MM.1S (cell line): ENCODE measurements around the gene NKIRAS2.

Experiments
- DNase-seq: peaks from one replicate; pipeline ENCODE4 v3.0.0-alpha.2; 2015
- H2AFZ ChIP-seq: fragments of 300-600 bp; sonication (generic); 2 replicates; pipeline ENCODE4 v1.6.0; 2016; ENCODE audit warnings: antibody characterized with exemption, low read length
- H3F3A ChIP-seq: fragments of 300-600 bp; sonication (generic); 2 replicates; pipeline ENCODE4 v1.6.1; 2016; ENCODE audit warnings: mild to moderate bottlenecking, antibody characterized with exemption, low read length, moderate library complexity, mixed read lengths; ENCODE audit not compliant: insufficient read depth
- H3K27ac ChIP-seq: fragments of 300-600 bp; sonication (generic); 2 replicates; pipeline ENCODE4 v1.5.1; 2016; ENCODE audit warnings: mild to moderate bottlenecking, low read length
- H3K27me3 ChIP-seq: fragments of 300-600 bp; sonication (generic); replicated peaks from 2 replicates; pipeline ENCODE4 v1.6.0; 2016; ENCODE audit warnings: low read length; ENCODE audit not compliant: insufficient read depth
- H3K36me3 ChIP-seq: fragments of 300-600 bp; sonication (generic); replicated peaks from 2 replicates; pipeline ENCODE4 v1.6.1; 2016; ENCODE audit warnings: mild to moderate bottlenecking, low read length, mixed read lengths; ENCODE audit not compliant: insufficient read depth
- H3K4me1 ChIP-seq: fragments of 300-600 bp; sonication (generic); 2 replicates; pipeline ENCODE4 v1.6.1; 2016; ENCODE audit warnings: low read length, mixed read lengths
- H3K4me2 ChIP-seq: fragments of 300-600 bp; sonication (generic); 2 replicates; pipeline ENCODE4 v1.6.0; 2016; ENCODE audit warnings: low read depth, low read length
- H3K4me3 ChIP-seq: fragments of 300-600 bp; sonication (generic); 2 replicates; pipeline ENCODE4 v1.5.1; 2016; ENCODE audit warnings: low read length, mixed read lengths
- H3K79me2 ChIP-seq: fragments of 300-600 bp; sonication (generic); 2 replicates; pipeline ENCODE4 v1.6.1; 2016; ENCODE audit warnings: mixed run types, low read length, mixed read lengths
- H3K9ac ChIP-seq: fragments of 300-600 bp; sonication (generic); 2 replicates; pipeline ENCODE4 v1.6.1; 2016; ENCODE audit warnings: low read length, mixed read lengths
- H3K9me2 ChIP-seq: fragments of 300-600 bp; sonication (generic); replicated peaks from 2 replicates; pipeline ENCODE4 v1.6.1; 2016; ENCODE audit warnings: mild to moderate bottlenecking, low read length, mixed read lengths; ENCODE audit not compliant: insufficient read depth
- H3K9me3 ChIP-seq: fragments of 300-600 bp; sonication (generic); replicated peaks from 2 replicates; pipeline ENCODE4 v1.6.1; 2016; ENCODE audit warnings: mild to moderate bottlenecking, low read length, mixed read lengths; ENCODE audit not compliant: insufficient read depth
- H4K20me1 ChIP-seq: fragments of 300-600 bp; sonication (generic); 2 replicates; pipeline ENCODE4 v1.6.1; 2016; ENCODE audit warnings: mild to moderate bottlenecking, low read length, moderate library complexity, mixed read lengths; ENCODE audit not compliant: insufficient read depth
- CTCF ChIP-seq: fragments of 300-600 bp; sonication (generic); IDR thresholded peaks from 2 replicates; pipeline ENCODE4 v1.5.1; 2016; ENCODE audit warnings: antibody characterized with exemption, low read length, mixed read lengths
- EZH2 ChIP-seq: fragments of 300-600 bp; sonication (generic); optimal IDR thresholded peaks from 2 replicates; pipeline ENCODE3; 2017; ENCODE audit warnings: low read depth, mild to moderate bottlenecking, antibody characterized with exemption, low read length, mixed read lengths
- EZH2phosphoT487 ChIP-seq: fragments of 300-600 bp; sonication (generic); IDR thresholded peaks from 2 replicates; pipeline ENCODE4 v1.6.1; 2018; ENCODE audit warnings: antibody characterized with exemption, low read length

NKIRAS2 gene

GRCh38 chr17:41977991-41978390, 41.9 kb upstream of the NKIRAS2 start:
- H3F3A ChIP-seq = peaks cover 24% of the 10 kb centered on the region
- peaks cover 36% of the 10 kb centered on the region for H3K79me2 ChIP-seq
- H3K4me2 ChIP-seq = peak overlapping the region; percentile 92; the same call in 1 of the 2 replicates
- H4K20me1 ChIP-seq = no peaks in the 10 kb centered on the region
- TF ChIP-seq EZH2 = no peak
- no peak for TF ChIP-seq CTCF
- no peak for TF ChIP-seq EZH2phosphoT487
- H3K9ac ChIP-seq = no peak overlapping the region
- H2AFZ ChIP-seq = no peak overlapping the region
- H3K27ac ChIP-seq = peak overlapping the region; percentile 81; the same call in 1 of the 2 replicates
- no peaks in the 10 kb centered on the region for H3K9me3 ChIP-seq
- H3K36me3 ChIP-seq = peaks cover 8% of the 10 kb centered on the region
- no peaks in the 10 kb centered on the region for H3K9me2 ChIP-seq
- H3K27me3 ChIP-seq = no peaks in the 10 kb centered on the region
- DNase-seq = no peak
- H3K4me1 ChIP-seq = peaks cover 27% of the 10 kb centered on the region
- H3K4me3 ChIP-seq = no peak overlapping the region

DNA sequence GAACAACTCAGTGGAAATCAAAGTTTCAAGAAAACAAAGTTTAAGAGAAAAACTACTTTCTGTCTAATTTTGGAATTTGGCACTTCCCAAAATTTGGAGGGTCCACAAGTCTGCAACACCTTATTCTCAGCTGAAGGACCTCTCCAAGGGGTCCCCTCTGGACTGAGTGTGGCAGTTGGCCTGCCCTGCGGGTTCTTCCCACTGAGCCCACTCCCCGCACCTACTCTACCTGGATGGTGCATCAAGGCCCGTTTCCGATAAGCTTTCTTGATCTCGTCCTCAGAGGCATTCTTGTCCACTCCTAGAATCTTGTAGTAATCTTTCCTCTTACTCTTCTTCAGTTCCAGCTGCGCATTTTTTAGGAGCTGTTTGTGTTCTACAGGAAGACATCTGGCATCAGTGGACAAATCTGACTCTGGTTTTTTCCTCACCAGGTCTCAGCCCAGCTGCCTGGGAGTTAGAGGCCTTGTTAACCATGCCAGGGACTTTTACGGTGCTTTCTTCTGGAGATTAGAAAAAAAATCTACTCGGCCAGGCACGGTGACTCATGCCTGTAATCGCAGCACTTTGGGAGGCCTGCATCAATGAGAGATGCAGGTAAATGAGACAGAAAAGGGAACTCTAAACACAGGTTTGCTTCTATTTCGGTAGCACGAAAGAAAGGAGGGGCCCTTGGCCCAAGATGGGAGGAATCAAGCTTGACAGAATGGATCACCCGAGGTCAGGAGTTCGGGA, 37.7 kb upstream of the NKIRAS2 start:
- TF ChIP-seq CTCF (no peak), EZH2phosphoT487 (no peak), EZH2 (no peak)
- Histone ChIP-seq H3K4me2 (no peak overlapping the region), H3K27ac (no peak overlapping the region), H3K79me2 (peaks cover 11% of the 10 kb centered on the region; the same call in 1 of the 2 replicates), H3F3A (peaks cover 7% of the 10 kb centered on the region), H3K9me3 (no peaks in the 10 kb centered on the region), H3K36me3 (peaks cover 14% of the 10 kb centered on the region), H3K9ac (no peak overlapping the region), H3K4me3 (no peak overlapping the region), H2AFZ (no peak overlapping the region), H3K27me3 (no peaks in the 10 kb centered on the region), H4K20me1 (no peaks in the 10 kb centered on the region), H3K4me1 (peaks cover 12% of the 10 kb centered on the region), H3K9me2 (no peaks in the 10 kb centered on the region)
- no peak for DNase-seq

DNA sequence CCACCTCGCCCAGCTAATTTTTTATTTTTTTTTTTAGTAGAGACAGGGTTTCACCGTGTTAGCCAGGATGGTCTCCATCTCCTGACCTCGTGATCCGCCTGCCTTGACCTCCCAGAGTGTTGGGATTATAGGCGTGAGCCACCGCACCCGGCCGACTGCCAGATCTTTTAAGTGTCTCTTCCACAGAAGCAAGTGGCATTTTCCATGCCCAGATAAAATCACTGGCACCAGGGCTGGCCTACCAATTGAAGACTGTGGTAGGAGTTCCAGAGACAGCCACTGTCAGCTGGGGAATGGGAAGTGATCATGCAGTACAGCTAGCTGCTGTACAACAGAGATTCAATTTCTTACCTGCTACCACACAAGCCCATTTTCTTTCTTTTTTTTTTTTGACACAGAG, 35.4 kb upstream of the NKIRAS2 start:
- Histone ChIP-seq H3K9ac (no peak overlapping the region), H3K4me3 (no peak overlapping the region), H3K9me3 (no peaks in the 10 kb centered on the region), H3K79me2 (peaks cover 8% of the 10 kb centered on the region; the same call in 1 of the 2 replicates), H3K27me3 (no peaks in the 10 kb centered on the region), H3K36me3 (peaks cover 21% of the 10 kb centered on the region), H4K20me1 (no peaks in the 10 kb centered on the region), H2AFZ (no peak overlapping the region), H3K27ac (no peak overlapping the region), H3K4me1 (no peaks in the 10 kb centered on the region), H3F3A (no peaks in the 10 kb centered on the region), H3K9me2 (no peaks in the 10 kb centered on the region), H3K4me2 (no peak overlapping the region)
- TF ChIP-seq CTCF (no peak), EZH2phosphoT487 (no peak), EZH2 (no peak)
- no peak for DNase-seq
